ENCODE results near the gene ISG20.
"Not testable (repeated sequence)": the region's sequence is repeated elsewhere in the genome, so short reads cannot be mapped to it uniquely, and the experiment has no call there.

Gene ISG20

GRCh38 chr15:88634449-88634848 lies 4.4 kb upstream of the ISG20 start:
- peak; percentile 8 for FAIRE-seq
- DNase-seq (ENCODE audit: insufficient read length, low spot score) = no peak

- FAIRE-seq (peak; percentile 77), DNase-seq (ENCODE audit: insufficient read length, low spot score) (no peak)
These were observed 3.5 kb upstream of the ISG20 start for GRCh38 chr15:88635318-88635717.

GRCh38 chr15:88636050-88636449 lies 2.8 kb upstream of the ISG20 start:
- DNase-seq (ENCODE audit: insufficient read length, low spot score) (no peak), FAIRE-seq (no peak)

- FAIRE-seq (no peak), DNase-seq (ENCODE audit: insufficient read length, low spot score) (no peak)
These were observed 2.2 kb upstream of the ISG20 start for GRCh38 chr15:88636654-88637053.

GRCh38 chr15:88637436-88637835 lies 1.4 kb upstream of the ISG20 start:
- DNase-seq (ENCODE audit: insufficient read length, low spot score) (no peak), FAIRE-seq (no peak)

DNA sequence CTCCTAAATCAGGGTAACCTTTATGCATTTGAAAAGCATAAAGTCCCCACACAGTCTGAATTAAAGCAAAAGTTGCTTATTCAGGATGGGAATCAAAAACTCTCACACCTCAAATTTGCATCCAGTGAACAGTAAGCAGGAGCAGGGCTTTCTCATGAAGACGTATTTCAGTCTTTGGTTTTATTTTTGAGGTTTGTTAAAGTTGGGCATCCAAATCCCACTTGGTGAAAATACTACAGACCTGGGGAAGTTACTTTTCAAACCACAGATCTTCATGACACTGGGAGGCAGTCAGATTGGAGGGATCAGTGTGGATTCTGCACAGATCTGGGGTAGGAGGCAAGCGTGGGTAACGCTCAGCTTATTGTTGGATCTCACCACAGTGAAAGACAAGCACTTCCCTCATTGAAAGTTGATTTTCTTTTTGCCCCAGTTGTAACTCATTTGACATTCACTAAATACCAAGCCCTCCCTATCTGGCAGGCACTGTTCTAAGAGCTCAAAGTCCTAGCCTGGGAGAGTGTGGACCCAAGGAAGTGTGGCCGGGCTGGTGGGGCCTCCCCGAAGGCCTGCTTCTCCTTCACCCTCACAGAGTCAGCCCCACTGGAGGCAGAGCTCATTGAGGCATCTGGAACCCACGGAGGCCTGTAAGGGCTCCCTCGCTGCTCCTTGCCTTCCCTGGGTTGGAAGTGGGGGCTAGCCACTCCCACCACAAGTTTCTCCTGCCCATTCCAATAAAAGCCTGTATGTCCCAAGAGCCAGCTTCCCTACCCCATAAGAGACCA lies 783 bp upstream of the ISG20 start:
- peak; percentile 26 for FAIRE-seq

GRCh38 chr15:88641959-88642452 lies 3.2 kb downstream of the ISG20 start:
- no peak for DNase-seq (ENCODE audit: insufficient read length, low spot score)
- no peak for FAIRE-seq

More for the DNA sequence above, 783 bp upstream of the ISG20 start:
- no peak for DNase-seq (ENCODE audit: insufficient read length, low spot score)

GRCh38 chr15:88642514-88642913 lies 3.7 kb downstream of the ISG20 start:
- DNase-seq (ENCODE audit: insufficient read length, low spot score); FAIRE-seq: not testable (repeated sequence)

GRCh38 chr15:88644741-88645140 lies 5.9 kb downstream of the ISG20 start:
- FAIRE-seq = no peak

DNA sequence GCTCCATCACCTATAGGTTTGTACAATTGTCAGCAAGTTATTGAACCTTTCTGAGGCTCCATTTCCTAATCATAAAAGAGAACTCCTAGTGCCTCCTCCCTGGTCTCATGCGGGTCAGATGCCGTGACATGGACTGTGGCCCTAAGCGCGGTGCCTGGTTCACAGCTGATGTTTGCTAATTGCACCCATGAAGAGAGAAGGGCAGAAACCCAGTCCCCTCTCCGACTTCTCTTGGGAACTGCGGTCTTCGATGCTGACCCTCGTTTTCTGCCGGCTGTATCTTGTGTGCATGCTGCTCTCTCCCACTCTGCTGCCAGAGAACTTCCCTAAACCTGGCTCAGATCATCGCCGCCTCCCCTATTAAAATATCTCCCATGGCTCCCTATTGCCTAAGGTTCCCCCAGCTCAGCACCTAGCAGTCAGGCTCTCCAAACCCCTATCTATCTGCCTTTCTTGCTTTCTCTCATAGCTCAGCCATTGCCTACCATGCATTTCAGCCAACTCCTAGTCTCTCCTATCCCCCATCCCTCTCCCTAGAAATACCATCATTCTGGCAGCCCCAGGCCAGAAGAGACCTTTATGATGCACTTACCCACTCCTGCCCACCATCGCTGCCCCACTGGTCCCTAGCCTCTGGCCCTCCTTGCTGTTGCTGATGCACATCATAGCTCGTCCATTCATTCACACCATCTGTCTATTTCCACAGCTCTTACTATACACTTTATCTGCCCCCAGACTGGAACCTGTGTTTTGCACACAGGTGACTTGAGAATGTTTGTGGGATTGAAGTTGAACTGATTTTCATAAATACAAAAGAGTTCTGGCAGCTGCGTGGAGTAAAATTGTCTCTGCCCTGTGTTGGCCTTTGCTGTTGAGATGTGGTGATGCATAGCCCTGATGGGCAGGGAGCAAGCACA lies 6.6 kb downstream of the ISG20 start:
- no peak for FAIRE-seq

More at GRCh38 chr15:88644741-88645140, 5.9 kb downstream of the ISG20 start:
- DNase-seq (ENCODE audit: insufficient read length, low spot score) = no peak

GRCh38 chr15:88646088-88646405 lies 7.2 kb downstream of the ISG20 start:
- DNase-seq (ENCODE audit: insufficient read length, low spot score) = no peak
- FAIRE-seq = no peak

More for the DNA sequence above, 6.6 kb downstream of the ISG20 start:
- no peak for DNase-seq (ENCODE audit: insufficient read length, low spot score)

GRCh38 chr15:88646951-88647350 lies 8.1 kb downstream of the ISG20 start:
- DNase-seq (ENCODE audit: insufficient read length, low spot score) = no peak
- FAIRE-seq = no peak

GRCh38 chr15:88647351-88648105 lies 8.7 kb downstream of the ISG20 start:
- DNase-seq (ENCODE audit: insufficient read length, low spot score) (no peak), FAIRE-seq (no peak)

DNA sequence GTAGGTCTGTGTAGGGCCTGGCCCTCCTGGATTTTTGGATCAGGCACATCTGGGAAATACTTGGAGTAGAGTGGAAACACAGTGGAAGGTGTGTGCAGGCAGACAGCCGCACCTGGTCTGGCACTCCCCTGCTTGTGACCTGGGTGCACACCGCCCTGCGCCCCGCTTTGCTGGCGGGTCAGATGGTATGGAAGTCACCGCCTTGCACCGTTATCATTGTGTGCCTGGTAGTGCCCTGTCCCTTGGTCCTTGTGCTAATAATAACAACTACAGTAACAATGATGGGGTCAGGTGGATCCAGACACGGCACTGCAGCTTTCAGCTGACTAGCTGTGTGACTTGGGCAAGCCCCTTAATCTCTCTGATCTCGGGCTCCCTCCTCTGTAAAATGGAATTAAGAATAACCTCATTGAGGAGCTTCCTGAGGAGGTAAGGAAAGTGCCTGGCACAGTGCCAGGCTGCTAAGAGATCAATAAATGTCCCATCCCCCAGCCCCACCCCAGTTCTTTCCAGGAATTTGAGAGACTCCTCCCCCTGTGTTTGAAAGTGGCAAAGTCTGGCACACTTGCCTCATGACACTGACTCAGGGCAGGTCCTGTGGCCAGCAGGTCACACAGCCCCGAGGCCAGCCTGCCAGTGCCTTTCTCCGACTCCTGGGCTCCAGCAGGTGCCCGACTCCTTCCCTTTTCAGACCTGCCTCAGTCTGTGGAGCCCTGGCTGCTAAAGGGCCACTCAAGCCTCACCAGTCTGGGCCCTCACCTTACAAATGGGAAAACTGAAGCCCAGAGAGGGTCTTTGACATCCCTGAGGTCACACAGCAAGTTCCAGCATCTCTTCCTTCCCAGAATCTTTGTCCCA lies 9.8 kb downstream of the ISG20 start:
- no peak for FAIRE-seq
- no peak for DNase-seq (ENCODE audit: insufficient read length, low spot score)

- DNase-seq (ENCODE audit: insufficient read length, low spot score) (no peak), FAIRE-seq (peak; percentile 45)
These were observed 10.5 kb downstream of the ISG20 start for GRCh38 chr15:88649286-88649733.

DNA sequence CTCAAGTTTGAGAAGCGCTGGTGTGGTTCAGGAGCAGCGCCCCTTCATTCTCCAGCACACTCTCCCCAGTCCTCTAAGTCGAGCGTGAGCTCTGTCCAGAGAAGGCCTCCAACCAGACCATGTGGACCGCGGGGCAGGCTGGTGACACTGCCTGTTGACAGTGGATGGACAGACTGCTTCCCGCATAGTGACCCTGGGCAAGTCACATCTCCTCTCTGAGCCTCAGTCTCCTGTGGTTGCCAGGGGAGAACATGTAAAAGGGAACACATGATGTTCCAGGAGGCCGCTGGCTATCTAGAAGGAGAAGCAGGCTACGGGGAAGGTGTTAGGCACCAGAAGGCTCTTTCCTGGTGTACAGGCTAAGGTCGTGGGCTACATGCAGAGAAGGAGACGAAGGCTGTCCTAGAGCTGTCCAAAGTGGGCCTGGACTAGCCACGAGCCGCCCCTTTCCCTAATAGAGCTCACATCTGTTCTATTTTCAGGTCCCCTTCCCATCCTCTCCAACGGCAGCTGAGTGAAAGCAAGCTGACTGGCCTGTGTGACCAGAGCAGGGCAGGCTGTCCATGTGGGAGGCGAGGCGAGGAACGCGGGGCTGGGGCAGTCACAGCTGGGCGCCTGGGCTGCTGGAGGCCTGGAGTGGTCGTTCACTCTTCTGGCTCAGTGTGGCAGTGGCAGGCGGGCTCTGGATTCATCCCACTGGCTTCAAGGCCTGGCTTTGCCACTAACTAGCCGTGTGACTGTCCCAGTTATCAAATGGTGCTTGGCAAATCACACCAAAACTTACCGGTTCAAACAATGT lies 11.1 kb downstream of the ISG20 start:
- DNase-seq (ENCODE audit: insufficient read length, low spot score) = no peak
- FAIRE-seq = no peak

GRCh38 chr15:88650556-88650955 lies 11.7 kb downstream of the ISG20 start:
- FAIRE-seq (no peak), DNase-seq (ENCODE audit: insufficient read length, low spot score) (no peak)

DNA sequence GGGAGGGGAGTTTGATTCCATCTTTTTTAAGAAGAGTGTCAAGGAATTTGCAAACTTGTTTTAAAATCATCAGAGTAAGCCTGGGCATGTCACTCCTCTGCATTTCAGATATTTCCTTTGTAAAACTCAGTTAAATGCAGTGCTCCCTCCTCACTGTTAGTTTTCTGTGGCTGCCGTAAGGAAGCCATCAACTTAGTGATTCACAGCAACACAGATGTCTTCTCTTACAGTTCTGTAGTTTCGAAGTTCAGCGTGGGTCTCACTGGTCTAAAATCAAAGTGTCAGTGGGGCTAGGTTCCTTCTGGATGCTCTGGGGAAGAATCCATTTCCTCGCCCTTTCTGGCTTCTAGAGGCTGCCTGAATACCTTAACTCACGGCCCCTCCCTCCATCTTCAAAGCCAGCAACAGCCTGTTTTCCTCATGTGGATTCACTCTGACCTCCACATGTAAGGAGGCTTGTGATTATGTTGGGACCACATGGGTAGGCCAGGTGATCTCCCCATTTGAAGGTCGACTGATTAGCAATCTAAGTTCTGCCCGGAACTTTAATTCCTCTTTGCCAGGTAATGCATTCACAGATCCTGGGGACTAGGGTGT lies 12.4 kb downstream of the ISG20 start:
- DNase-seq (ENCODE audit: insufficient read length, low spot score) (no peak), FAIRE-seq (no peak)

DNA sequence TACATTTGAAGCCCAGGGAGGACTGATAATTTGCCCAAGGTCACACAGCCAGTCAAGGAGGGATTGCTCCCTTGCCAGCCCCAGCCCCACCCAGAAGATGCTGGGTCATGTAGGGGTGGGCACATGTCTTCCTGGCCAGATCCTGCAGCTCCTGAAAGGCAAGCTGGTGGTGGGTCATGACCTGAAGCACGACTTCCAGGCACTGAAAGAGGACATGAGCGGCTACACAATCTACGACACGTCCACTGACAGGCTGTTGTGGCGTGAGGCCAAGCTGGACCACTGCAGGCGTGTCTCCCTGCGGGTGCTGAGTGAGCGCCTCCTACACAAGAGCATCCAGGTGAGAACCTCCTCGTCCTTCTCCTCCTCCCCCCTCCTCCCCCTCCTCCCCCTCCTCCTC lies 13.2 kb downstream of the ISG20 start:
- no peak for FAIRE-seq
- DNase-seq (ENCODE audit: insufficient read length, low spot score) = no peak
